GM21786 (cell line): Measurements from ENCODE around the gene MRPL57.
"Not testable (repeated sequence)": the region's sequence is repeated elsewhere in the genome, so short reads cannot be mapped to it uniquely, and the experiment has no call there.

Source experiments
- ATAC-seq: cut with Tn5 transposase; IDR thresholded peaks from one replicate; pipeline ENCODE4 v1.9.1; 2021; ENCODE audit not compliant: unreplicated experiment

MRPL57 gene

GRCh38 chr13:21176215-21176981 lies at the start of gene MRPL57, which contains the start of gene SKA3:
Gene MRPL57 (plus strand): TSS chr13:21176658. CDS start chr13:21176917, 259 bp downstream.
Gene SKA3 (minus strand): TSS chr13:21176552. CDS start chr13:21176477, 75 bp downstream.
- peak; percentile 90 for ATAC-seq

GRCh38 chr13:21130116-21130515 lies 46.3 kb upstream of the MRPL57 start:
- no peak for ATAC-seq

GRCh38 chr13:21133077-21133476 lies 43.4 kb upstream of the MRPL57 start:
- no peak for ATAC-seq

GRCh38 chr13:21134475-21134874 lies 42.0 kb upstream of the MRPL57 start:
- no peak for ATAC-seq

- ATAC-seq: not testable (repeated sequence)
Measured at GRCh38 chr13:21135833-21136232, 40.6 kb upstream of the MRPL57 start.

- no peak for ATAC-seq
Measured at GRCh38 chr13:21137696-21138095, 38.8 kb upstream of the MRPL57 start.

GRCh38 chr13:21138561-21138960 lies 37.9 kb upstream of the MRPL57 start:
- ATAC-seq: no peak

GRCh38 chr13:21139374-21139773 lies 37.1 kb upstream of the MRPL57 start:
- ATAC-seq: no peak

- ATAC-seq: no peak
Measured at GRCh38 chr13:21142766-21143165, 33.7 kb upstream of the MRPL57 start.

- ATAC-seq: no peak
Measured at GRCh38 chr13:21147827-21148226, 28.6 kb upstream of the MRPL57 start.

- ATAC-seq: no peak
Measured at GRCh38 chr13:21148557-21149258, 27.8 kb upstream of the MRPL57 start.

- no peak for ATAC-seq
Measured at GRCh38 chr13:21149568-21149967, 26.9 kb upstream of the MRPL57 start.

GRCh38 chr13:21150013-21150412 lies 26.4 kb upstream of the MRPL57 start:
- ATAC-seq: no peak

- no peak for ATAC-seq
Measured at GRCh38 chr13:21152251-21152899, 24.1 kb upstream of the MRPL57 start.

GRCh38 chr13:21164631-21165030 lies 11.8 kb upstream of the MRPL57 start:
- no peak for ATAC-seq

GRCh38 chr13:21165606-21166005 lies 10.9 kb upstream of the MRPL57 start:
- ATAC-seq: not testable (repeated sequence)

- ATAC-seq: no peak
Measured at GRCh38 chr13:21171420-21171819, 5.0 kb upstream of the MRPL57 start.

GRCh38 chr13:21173767-21174166 lies 2.7 kb upstream of the MRPL57 start:
- not testable (repeated sequence) for ATAC-seq

- ATAC-seq: no peak
Measured at GRCh38 chr13:21175656-21176214, 723 bp upstream of the MRPL57 start.

GRCh38 chr13:21176982-21177284 lies 475 bp downstream of the MRPL57 start:
- ATAC-seq: peak; percentile 29

GRCh38 chr13:21181671-21182070 lies 5.2 kb downstream of the MRPL57 start:
- no peak for ATAC-seq

- not testable (repeated sequence) for ATAC-seq
Measured at GRCh38 chr13:21186410-21186809, 10.0 kb downstream of the MRPL57 start.
